ENCODE data around the gene FHAD1. TPM values are rescaled to one million over a fixed set of nuclear protein-coding genes. Genes with fewer than 3 reads are reported as not detected.

The FHAD1 gene
- total RNA-seq, 1 experiment from 2014 or later, result 2.0 TPM

DNA sequence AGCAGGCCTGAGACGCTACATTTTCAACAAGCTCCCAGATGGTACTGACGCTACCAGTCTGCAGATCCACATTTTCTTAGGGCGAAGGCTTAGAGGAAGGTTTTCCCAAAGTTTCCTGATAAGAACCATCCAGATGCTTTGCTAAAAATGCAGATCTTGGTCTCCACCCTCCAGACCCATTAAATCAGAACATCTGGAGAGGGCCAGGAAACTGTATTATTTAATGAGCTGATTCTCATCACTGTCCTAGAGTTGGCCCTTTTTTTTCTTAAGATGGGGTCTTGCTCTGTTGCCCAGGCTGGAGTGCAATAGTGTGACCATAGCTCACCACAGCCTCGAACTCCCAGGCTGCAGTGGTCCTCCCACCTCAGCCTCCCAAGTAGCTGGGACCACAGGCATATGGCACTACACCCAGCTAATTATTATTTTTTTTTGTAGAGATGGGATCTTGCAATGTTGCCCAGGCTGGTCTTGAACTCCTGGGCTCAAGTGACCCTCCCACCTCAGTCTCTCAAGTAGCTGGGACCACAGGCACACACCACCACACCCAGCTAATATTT, 95.5 kb downstream of the FHAD1 start:
- no peak for DNase-seq (ENCODE audit: low spot score)
- no peaks in the 10 kb centered on the region for H3K36me3 ChIP-seq (ENCODE audit: insufficient read depth, low read length, poor library complexity, severe bottlenecking)
- H3K27ac ChIP-seq (ENCODE audit: low read depth, low read length, poor library complexity, severe bottlenecking), result peak overlapping the region; percentile 61
- CTCF ChIA-PET, result no interaction called here
- H3K4me3 ChIP-seq (ENCODE audit: low read depth, low read length, poor library complexity, severe bottlenecking), result no peak overlapping the region
- BruUV-seq (replicated peaks), result no TSS peak
- POLR2A ChIA-PET (ENCODE audit: low non-redundant PET), result no interaction called here
- peaks cover 16% of the 10 kb centered on the region for H3K4me1 ChIP-seq (ENCODE audit: insufficient read depth, low read length, poor library complexity, severe bottlenecking)
- H3K27me3 ChIP-seq (replicated peaks; ENCODE audit: insufficient read depth, low read depth, low read length, poor library complexity), result no peaks in the 10 kb centered on the region
- no peaks in the 10 kb centered on the region for H3K9me3 ChIP-seq (ENCODE audit: low read depth, low read length, poor library complexity, severe bottlenecking)
- no peak for TF ChIP-seq EZH2 (IDR thresholded peaks at IDR 0.05; ENCODE audit: borderline replicate concordance, low read depth, low read length, poor library complexity, severe bottlenecking)
- TF ChIP-seq CTCF (conservative IDR thresholded peaks at IDR 0.05; ENCODE audit: low read depth, low read length), result no peak
- intact Hi-C loops (cut with micrococcal nuclease; ENCODE audit: unreplicated experiment), result no loop called here

DNA sequence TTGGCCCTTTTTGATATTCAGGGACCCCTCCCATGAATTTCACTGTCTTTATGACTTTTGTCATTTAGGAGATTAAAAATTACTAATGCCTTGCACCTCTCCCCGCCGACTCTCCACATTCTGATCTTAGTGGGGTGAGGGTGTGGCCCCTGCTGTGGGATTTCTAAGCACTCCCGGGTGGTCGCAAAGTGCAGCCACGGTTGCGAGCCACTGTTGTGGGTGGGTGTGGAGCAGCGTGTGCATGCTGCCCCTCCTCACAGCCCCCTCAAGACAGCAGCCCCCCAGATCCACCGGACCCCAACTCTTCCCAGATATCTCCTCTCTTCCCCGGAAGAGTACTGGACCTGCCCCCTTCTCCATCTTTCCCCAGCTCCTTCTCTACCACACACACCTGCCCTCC, 96.1 kb downstream of the FHAD1 start:
- ChIA-PET CTCF (no interaction called here), POLR2A (ENCODE audit: low non-redundant PET) (no interaction called here)
- no peak overlapping the region for H3K27ac ChIP-seq (ENCODE audit: low read depth, low read length, poor library complexity, severe bottlenecking)
- H3K4me3 ChIP-seq (ENCODE audit: low read depth, low read length, poor library complexity, severe bottlenecking), result no peak overlapping the region
- DNase-seq (ENCODE audit: low spot score), result no peak
- H3K36me3 ChIP-seq (ENCODE audit: insufficient read depth, low read length, poor library complexity, severe bottlenecking), result no peaks in the 10 kb centered on the region
- no peaks in the 10 kb centered on the region for H3K27me3 ChIP-seq (replicated peaks; ENCODE audit: insufficient read depth, low read depth, low read length, poor library complexity)
- H3K9me3 ChIP-seq (ENCODE audit: low read depth, low read length, poor library complexity, severe bottlenecking), result no peaks in the 10 kb centered on the region
- BruUV-seq (replicated peaks), result no TSS peak
- intact Hi-C loops (cut with micrococcal nuclease; ENCODE audit: unreplicated experiment), result no loop called here
- TF ChIP-seq CTCF (conservative IDR thresholded peaks at IDR 0.05; ENCODE audit: low read depth, low read length) (no peak), EZH2 (IDR thresholded peaks at IDR 0.05; ENCODE audit: borderline replicate concordance, low read depth, low read length, poor library complexity, severe bottlenecking) (no peak)
- H3K4me1 ChIP-seq (ENCODE audit: insufficient read depth, low read length, poor library complexity, severe bottlenecking), result peaks cover 11% of the 10 kb centered on the region

DNA sequence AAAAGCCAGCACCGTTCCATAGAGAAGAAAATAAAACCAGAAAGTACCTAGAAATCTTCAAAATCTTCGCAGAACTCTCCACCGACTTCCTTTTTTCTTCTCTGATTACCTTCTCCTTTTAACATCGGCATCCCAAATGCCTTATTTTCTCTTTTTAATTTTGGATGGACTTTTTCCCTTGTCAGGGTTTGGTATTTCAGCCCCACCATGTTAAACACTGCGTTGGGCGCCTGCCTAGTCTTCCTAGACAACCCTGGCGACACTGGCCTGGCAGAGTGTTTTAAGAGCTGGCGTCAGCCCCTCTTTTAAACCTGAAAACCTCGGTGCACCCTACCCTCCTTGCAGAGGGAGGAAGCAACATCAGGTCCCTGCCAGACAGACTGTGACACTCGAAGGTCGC, 96.7 kb downstream of the FHAD1 start:
- Histone ChIP-seq H3K36me3 (ENCODE audit: insufficient read depth, low read length, poor library complexity, severe bottlenecking) (no peaks in the 10 kb centered on the region), H3K9me3 (ENCODE audit: low read depth, low read length, poor library complexity, severe bottlenecking) (no peaks in the 10 kb centered on the region), H3K4me1 (ENCODE audit: insufficient read depth, low read length, poor library complexity, severe bottlenecking) (peaks cover 9% of the 10 kb centered on the region), H3K4me3 (ENCODE audit: low read depth, low read length, poor library complexity, severe bottlenecking) (no peak overlapping the region), H3K27me3 (replicated peaks; ENCODE audit: insufficient read depth, low read depth, low read length, poor library complexity) (no peaks in the 10 kb centered on the region), H3K27ac (ENCODE audit: low read depth, low read length, poor library complexity, severe bottlenecking) (no peak overlapping the region)
- DNase-seq (ENCODE audit: low spot score), result no peak
- CTCF ChIA-PET, result no interaction called here
- BruUV-seq (replicated peaks), result no TSS peak
- POLR2A ChIA-PET (ENCODE audit: low non-redundant PET), result no interaction called here
- TF ChIP-seq EZH2 (IDR thresholded peaks at IDR 0.05; ENCODE audit: borderline replicate concordance, low read depth, low read length, poor library complexity, severe bottlenecking) (no peak), CTCF (conservative IDR thresholded peaks at IDR 0.05; ENCODE audit: low read depth, low read length) (no peak)
- intact Hi-C loops (cut with micrococcal nuclease; ENCODE audit: unreplicated experiment), result no loop called here
